ENCODE data around the gene GALNT6.

GALNT6 gene

DNA sequence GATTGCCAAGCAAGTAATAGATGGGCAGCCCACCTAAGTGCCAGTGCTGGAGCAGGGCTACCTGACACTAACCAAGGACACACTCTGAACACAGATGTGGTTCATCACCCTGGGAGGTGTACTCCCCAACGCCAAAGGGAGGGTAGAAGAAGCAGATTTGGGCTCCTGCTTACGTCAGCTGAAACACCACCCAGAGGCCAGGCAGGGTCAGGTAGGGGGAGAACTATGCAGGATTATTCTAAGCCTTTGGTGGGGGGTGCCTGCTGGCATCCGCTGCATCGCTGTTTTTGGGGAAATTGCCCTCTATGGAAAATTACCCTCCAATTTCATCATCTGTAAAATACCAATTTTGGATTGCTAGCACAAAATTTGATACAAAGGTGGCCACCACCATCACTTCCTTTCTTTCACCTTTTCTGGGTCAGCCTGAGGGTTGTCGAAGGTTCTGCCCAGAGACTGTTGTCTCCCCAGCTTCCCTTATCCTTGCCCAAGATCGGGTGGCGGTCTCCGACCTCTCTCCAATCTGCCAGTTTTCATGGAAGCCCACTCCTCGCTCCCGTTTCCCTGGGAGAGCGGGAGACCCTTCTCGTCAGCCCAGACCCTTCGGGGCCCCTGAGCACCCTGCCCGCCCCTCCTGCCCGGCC, 67.8 kb downstream of the GALNT6 start:
- no peak for DNase-seq (ENCODE audit: low read depth, low spot score)

DNA sequence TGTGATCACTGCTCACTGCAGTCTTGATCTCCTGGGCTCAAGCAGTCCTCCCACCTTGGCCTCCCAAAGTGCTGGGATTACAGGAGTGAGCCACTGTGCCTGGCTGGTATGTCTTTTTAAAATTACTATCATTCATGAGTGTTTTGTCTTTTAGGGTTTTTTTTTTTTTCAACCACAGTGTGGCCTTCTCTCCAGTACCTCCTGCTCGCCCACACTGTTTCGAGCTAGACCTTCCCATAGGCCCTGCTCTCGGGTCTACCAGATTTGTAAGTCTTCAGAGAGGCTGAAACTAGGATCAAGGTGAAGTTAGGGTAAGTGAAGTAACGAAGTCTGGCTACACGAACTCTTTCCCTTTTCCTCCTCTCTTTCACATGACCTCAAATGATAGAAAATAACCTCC, 68.8 kb downstream of the GALNT6 start:
- no peak for DNase-seq (ENCODE audit: low read depth, low spot score)

DNA sequence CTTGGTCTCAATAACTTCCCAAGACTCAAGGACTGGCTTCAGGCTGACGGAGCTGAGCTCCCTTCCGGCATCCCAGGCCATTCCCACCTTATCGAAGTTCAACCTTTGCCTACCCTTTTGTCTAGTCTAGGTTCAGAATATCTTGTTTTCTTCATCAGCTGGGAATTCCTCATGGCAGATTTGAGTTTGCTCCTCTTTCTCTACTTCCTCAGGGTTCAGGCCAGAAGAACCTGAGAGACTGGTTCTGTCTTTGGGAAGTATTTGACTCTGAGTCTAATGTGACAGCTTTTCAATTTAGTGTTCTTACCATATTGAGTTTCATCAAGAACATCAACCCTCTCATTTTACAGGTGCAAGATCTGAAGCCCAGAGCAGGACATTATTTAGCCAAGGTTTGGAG, 69.3 kb downstream of the GALNT6 start:
- DNase-seq (ENCODE audit: low read depth, low spot score) = peak; percentile 41

DNA sequence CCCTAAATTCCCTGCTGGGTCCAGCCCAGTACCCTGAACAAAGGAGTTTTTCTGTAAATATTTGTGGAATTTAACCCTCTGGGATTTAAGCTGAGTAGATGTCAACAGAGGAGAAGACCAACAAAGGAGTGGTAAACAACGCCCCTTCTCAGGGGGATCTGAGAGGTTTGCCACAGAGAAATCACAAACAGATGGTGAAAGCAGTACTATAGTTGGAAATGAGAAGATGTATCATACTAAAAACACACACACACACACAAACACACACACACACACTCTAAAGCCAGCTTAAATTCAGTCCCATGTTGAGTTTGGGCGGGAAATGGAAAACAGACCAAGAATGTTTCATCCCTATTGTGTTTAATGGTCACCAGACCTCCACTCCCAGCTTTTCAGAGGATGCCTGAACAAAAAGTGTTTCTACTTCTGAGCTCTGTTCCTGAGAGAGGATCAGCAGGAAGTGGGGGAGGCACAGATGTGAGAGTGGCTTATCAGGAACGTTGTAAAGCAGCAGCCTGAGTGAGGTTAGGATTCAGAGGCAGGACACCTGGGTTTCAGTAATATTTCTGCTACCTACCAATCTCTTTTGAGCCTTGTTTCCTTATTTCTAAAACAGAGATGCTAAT, 70.4 kb downstream of the GALNT6 start:
- peak; percentile 88 for DNase-seq (ENCODE audit: low read depth, low spot score)

DNA sequence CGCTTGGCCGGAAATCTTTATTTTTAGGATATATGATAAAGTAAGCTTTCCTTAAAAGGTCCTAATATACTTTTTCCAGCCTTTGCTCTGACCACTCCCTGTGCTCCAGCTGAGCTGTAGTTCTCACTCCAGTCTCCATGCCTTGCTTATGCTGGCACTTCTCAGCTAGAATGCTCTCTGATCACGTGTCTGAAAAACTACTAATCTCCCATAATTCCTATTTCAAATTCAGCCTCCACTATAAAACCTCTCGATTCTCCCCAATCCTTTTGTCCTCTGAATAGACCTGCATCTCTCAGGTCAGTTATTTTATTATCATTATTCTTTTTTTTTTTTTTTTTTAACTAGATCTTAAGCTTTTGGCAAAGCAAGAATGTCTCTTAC, 70.9 kb downstream of the GALNT6 start:
- DNase-seq (ENCODE audit: low read depth, low spot score) = peak; percentile 51

DNA sequence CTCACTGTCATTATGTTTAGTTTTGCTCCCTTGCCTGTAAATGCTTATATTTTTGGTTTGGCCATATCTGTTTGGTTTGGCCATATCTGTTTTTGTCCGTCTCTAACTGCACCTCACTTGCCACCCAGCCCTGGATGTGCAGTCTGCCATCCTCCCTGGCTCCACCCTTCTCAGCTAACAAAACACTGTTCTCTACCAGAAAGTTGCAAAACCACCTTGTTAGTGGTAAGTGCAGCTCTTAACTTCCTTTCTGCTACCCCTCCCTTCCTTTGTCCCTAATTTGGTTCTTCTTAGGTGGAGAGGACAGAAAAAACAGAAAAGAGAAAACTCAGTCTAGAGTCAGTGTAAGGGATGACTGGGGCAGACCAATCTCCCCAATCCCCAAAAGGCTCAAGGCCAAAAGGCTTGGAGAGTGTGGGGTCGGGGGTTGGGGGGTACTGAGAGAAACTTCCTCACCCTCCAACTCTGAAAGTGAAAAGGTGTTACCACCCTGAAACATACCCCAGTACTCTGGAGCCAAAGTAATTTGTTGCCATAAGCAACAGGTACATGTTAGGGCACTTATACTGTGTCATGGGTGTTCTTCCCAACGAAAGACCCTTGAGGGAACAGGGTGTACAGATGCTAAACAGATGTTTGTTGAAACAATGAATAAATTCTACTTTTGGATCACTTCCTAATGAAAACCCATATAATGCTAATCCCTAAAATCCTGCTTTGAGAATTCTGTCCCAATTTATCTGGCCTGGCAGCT, 72.2 kb downstream of the GALNT6 start:
- no peak for DNase-seq (ENCODE audit: low read depth, low spot score)

DNA sequence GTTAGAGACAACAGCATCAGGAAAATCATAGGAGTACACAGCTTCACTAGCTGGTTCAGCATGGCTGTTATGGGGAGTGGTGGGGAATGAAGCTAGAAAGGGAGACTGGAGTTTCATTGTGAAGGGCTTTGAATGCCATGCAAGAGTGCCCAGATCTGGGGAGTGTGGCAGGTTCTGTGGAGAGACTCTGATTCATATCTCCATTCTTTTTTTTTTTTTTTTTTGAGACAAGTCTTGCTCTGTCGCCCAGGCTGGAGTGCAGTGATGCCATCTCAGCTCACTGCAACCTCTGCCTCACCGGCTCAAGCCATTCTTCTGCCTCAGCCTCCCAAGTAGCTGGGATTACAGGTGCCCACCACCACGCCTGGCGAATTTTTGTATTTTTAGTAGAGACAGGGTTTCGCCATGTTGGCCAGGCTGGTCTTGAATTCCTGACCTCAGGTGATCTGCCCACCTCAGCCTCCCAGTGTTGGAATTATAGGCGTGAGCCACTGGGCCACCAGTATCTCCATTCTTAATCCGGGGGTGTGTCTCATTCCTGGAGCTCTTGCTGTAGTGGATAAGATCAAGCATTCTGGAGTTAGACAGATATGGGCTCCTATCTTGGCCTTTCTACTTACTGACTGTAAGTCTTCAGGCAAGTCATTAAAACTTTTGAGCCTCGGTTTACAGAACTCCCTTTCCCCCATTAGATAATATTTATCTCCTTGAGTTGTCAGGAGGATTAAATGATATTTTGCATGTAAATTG, 73.0 kb downstream of the GALNT6 start:
- DNase-seq (ENCODE audit: low read depth, low spot score) = peak; percentile 54

DNA sequence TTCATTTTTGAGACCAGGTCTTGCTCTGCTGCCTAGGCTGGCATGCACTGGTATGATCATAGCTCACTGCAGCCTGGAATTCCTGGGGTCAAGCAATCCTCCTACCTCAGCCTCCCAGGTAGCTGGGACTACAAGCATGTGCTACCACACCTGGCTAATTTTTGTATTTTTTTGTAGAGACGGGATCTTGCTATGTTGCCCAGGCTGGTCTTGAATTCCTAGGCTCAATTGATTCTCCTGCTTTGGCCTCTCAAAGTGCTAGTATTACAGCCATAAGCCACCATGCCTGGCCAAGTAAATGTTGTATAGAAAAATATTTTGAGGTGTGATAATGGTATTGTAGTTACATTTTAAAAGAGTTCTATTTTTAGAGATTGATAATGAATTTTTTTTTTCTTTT, 79.8 kb downstream of the GALNT6 start:
- DNase-seq (ENCODE audit: low read depth, low spot score) = no peak

DNA sequence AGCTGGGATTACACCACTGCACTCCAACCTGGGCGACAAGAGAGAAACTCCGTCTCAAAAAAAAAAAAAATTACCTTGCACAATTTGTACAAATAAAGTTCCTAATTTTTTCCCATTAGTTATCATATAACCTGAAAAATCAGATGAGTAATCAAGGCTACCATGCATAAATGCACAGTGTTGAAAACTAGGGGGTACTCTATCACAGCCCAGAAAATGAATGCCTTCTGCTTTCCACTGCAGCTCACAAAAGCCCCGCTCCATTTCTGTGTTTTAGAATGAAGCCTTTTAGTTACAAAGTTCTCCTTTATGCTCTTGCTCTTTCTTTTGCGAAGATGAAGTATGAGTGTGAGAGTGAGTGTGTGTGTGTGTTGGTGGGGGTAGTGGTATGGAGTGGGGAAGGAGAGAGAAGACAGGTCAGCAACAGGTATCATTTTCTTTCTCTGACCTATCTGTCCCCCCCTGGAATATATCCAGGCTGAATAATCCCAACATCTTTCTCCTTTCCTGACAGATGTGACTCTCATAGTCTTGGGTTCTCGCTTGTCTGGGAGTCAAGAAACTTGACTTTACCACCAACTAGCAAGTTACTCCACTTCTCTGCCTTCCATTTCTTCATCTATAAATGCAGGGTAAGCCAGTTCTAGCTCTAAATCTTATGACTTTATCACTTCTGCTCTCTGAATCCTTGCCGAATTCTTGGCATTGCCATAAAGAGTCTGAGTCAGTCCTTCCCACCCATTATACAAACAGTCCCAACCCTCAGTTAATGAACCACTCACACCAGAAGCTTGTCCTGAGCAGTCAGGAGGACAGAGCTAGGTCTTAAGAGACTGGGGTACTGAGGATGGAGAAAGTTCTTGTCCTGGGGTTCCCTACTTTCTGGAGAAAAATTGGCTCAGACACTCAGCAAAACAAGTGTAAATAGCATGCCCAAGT, 83.3 kb downstream of the GALNT6 start:
- no peak for DNase-seq (ENCODE audit: low read depth, low spot score)

DNA sequence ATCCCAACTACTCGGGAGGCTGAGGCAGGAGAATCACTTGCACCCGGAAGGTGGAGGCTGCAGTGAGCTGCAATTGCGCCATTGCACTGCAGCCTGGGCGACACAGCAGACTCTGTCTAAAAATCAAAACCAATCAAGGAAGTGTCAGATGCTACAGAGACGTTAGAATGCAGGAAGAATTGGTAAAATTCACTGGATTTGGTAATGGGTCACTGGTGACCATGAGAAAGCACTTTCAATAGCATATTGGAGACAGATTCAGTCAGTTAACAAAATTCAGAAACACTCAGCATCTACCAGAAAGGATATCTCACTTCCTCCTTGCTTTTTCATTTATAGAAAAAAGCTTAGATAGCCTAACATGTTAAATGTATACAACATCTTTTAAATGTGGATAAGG, 84.7 kb downstream of the GALNT6 start:
- DNase-seq (ENCODE audit: low read depth, low spot score) = no peak

Data from ELF-1 (cell line).